NCI-H1436 treated with DMSO at 0.1 percent for 48 hours (cell line): Measurements from ENCODE around the gene NBPF15.
"Not testable (repeated sequence)": the region's sequence is repeated elsewhere in the genome, so short reads cannot be mapped to it uniquely, and the experiment has no call there.

Source experiments
- DNase-seq: peaks from one replicate; lab custom pipeline; 2025; lab: John Stamatoyannopoulos, UW

Gene NBPF15

GRCh38 chr1:144461136-144461759 is at the start of gene NBPF15:
NBPF15 (minus strand) TSS chr1:144461669; CDS start chr1:144440003, 21,666 bp downstream.
- DNase-seq: not testable (repeated sequence)

DNA sequence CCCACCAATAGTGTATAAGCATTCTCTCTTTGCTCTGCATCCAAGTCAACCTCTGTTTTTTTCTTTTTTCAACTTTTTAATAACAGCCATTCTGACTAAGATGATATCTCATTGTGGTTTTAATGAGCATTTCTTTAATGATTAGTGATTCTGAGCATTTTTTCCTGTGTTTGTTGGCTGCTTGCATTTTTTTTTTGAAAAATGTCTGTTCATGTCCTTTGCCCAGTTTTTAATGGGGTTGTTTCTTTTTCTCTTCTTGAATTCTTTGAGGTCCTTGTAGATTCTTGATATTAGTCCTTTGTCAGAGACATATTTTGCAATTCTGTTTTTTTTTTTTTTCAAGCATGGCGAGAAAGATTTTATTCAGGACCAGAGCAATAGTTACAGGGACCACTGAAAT is 35.0 kb upstream of the NBPF15 start:
- not testable (repeated sequence) for DNase-seq

DNA sequence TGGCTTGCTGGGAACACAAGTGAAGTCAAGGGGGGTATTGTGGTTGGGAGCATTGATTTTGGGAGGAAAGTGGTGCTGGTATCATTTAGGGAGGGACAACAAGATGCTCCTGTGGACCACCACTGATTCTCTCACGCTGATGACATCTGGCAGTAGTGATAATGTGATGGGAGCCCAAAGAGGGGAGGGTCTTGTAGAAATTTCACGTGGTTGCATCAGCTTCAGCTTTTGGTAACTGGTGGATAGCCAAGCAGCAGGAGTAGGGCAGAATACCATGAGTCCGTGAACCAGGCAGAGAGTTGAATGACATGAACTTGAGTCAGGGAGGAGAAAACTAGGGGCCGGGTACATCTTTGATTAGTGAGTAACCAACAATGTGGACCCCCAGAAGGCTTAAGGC is 32.7 kb upstream of the NBPF15 start:
- not testable (repeated sequence) for DNase-seq

DNA sequence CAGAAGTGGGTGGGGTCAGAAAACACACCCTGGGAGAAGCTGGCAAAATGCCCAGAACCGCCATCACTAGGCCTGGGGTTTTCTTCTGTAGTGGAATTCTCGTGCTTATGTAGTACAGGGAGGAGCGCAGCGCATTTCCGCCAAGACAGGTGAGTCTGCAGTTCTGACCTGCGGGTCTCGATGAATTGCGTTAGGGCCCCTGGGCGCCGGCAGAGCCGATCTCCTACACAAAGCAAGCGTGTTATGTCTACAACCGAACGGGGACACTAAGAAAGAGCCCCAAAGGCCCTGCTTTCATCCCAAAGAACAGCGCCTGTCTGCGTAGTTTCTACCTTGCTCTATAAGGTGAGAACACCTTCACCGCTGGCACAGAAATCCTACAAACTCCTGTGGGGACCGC is 28.9 kb upstream of the NBPF15 start:
- not testable (repeated sequence) for DNase-seq

DNA sequence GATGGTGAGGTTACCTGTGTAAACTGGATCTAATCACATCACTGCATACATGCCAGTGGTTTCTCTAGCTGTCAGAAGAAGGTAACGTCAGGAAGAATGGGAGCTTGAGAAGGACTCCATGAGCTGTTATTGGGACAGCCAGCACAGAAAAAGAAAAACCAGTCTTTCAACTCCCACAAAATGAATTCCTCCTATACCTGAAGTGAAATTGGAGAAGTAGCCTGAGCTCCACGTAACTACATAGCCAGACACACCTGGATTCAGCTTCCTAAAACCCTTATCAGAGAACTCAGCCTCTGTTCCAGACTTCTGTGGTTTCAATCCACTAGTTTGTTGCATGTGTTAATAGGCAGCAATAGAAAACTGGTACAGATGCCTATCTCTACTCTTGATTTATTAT is 25.5 kb upstream of the NBPF15 start:
- DNase-seq: not testable (repeated sequence)

DNA sequence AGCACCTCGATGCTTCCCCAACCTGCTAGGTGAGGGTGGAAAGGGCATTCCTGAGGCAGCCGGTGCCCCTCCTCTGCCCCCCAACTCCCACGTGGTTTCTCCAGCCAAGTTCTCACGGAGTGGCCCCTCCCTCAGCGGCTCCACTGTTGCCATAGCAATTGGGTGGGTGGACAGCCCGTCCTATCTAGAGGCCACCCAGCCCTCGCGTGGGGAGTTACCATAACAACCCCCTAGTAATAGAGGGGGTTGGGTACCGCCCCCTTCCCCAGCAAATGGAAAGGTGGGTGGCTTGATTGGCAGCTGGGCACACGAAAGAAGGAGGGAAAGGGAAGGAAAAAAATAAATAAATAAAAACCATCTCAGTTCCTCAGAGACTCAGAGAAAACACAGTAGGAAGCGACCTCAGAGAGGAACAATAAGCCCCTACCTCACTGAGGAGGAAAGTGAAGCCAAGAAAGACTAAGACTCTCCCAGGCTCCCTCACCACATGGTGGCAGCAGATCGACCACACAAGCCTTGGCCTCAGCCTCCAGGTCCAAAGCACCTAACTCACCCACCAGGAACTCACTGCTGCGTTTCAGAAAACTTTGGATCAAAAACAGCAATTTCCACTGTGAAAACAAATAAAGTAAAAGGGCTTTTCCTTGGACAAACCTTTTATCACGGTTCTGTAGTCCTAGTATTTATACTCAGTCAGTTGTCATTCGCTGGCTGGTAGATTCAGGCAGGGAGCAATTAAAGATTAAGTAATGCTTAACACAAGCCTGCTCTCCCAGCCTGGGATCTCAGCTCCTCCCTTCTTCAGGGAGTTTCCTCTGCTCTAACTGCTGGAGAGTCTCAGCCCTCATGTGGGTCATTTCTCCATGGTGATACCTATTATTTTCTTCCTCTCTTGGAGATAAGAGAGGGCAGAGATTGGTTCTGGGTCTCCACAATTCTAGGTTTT is 23.9 kb upstream of the NBPF15 start:
- not testable (repeated sequence) for DNase-seq

DNA sequence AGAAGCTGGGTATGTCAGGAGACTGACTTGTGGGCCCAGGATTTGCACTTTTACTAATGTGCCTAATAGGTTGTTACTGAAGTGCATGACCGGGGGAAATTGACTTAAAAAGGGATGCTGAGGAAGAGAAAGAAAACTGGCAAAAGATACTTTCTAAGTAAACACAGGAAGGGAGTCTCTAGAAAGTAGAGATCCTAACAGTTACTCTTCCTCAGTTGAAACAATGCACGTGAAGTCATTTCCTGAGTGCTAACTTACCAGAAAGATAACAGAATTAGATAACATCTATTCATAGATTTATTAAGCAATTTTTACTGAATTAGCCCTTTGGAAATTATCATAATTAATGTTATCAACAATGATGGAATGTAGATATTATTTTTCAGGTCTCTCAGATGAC is 12.4 kb upstream of the NBPF15 start:
- DNase-seq: not testable (repeated sequence)

DNA sequence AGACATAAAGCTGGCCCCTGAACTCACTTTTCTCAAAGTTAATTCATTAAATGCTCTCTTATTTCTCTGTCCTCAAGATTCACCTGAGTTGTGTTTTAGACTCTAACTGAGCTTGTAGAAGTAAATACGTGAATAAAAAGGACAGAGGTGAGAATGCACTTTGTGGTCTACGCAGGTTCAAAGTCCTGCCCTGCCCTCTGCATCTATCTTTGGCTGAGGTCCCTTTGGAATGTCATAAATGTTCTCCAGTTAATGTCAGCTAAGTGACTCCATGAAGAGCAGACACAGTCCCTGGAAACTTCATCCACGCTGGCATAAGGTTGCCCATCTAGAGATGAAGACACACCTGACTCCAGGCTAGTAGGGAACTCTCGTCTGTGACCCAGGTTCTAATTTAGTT is 10.0 kb upstream of the NBPF15 start:
- not testable (repeated sequence) for DNase-seq

DNA sequence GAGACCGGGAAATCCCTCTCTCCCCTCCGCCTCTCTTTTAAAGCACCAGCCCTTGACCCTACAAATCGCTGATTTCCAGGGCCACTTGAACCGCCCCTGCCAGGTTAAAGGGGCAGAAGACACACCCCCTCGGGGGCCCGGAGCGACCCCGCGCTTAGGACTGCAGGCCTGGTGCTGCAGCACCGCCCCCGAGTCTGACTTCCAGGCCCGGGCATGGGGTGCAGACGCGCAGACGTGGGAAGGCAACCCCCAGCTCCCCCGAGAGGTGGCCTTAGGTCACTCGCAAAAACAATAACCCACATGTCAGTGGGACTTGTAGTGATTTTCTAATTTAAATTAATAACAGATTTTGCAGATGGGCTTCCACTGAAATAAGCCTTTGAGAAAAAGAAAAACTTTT is 309 bp upstream of the NBPF15 start:
- not testable (repeated sequence) for DNase-seq

DNA sequence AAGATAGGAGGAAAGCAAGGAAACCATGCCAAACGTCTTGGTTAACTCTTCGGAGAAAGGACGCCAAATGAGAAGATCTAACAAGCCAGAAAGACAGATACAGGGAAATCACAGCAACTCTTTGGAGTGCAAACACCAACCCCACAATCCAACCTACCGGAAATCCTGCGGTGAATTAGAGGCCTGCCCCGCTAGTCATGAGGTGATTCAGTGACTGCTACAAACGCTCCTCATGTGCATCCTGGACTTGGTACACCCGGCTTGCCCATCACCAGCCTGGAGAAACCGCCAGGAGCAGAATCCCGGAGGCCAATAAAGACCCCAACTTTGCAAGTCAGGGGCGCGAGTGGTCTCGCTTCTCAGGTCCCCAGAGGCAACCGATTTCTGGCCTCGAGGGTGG is 783 bp downstream of the NBPF15 start:
- DNase-seq: not testable (repeated sequence)

DNA sequence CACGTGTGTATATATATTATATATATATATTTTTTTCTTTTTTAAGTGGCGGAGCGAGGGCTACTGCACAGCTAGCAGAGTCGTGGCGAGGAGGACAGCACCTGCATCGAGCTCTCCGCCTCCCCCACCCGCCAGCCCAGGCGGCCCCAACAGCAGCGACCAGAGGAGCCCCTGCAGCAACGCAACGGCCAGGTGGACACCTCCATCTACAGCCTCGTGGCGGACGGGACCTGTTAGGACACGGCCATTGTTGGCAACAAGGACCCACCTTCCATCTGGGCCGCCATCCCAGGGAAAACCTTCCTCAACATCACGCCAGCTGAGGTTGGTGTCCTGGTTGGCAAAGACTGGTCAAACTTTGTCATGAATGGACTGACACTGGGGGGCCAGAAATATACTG is 19.1 kb downstream of the NBPF15 start:
- DNase-seq: not testable (repeated sequence)

DNA sequence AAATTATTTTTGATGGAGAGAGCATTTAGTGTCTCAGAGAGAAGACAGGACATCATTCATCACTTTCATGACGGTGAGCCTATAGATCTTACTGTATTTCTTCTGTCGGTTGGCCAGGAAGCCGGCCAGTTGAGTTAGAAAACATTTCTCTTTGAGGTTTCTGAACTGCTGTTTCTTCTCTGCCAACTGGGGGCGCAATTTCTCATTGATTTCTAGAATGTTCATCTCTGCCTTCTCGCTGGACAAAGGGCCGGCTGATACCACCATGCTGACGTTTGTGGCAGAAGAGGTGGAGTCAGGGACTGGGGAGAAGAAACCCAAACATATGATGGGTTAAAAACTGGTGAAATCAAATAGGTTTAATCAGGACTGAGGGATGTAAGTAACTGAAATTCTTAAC is 21.7 kb downstream of the NBPF15 start:
- not testable (repeated sequence) for DNase-seq

GRCh38 chr1:144418891-144419694 is 42.4 kb downstream of the NBPF15 start:
- not testable (repeated sequence) for DNase-seq

- not testable (repeated sequence) for DNase-seq
Observed at GRCh38 chr1:144413404-144414118, 47.9 kb downstream of the NBPF15 start.

- peak; percentile 14 for DNase-seq
Observed at GRCh38 chr1:144412491-144413403, 48.7 kb downstream of the NBPF15 start.

DNA sequence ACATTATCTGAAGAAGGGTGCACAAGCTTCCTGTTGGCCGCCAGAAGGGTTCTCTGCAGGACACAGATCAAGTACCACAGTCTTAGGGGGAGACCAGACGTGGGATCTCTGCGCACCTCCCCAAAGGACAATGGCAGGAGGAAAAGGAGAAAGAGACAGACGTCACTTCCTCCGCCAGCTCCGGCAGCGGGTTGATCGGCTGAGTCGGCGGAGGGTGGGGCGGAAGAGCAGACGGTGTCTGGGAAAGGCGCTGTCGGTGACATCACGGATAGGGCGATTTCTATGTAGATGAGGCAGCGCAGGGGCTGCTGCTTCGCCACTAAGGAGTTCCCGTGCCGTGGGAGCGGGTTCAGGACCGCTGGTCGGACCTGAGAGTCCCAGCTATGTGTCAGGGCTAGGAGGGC is 49.4 kb downstream of the NBPF15 start:
- DNase-seq: not testable (repeated sequence)

DNA sequence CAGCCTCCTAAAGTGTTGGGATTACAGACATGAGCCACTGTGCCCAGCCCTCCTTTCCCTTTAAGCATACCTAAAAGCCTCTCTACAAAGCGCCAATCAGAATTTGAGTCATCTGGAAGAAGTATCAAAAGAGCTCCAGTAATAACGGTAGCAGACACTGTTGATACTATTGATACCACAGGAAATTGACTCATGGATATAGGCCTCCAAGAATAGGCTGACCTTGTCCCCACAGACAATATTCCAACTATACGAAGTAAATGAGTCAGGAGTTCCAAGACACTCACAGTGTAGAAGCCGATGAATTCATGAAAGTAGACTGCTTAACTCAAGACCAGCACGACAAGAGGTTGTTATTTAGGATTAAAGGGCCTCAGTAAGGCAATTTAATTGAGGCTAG is 58.7 kb downstream of the NBPF15 start:
- not testable (repeated sequence) for DNase-seq

DNA sequence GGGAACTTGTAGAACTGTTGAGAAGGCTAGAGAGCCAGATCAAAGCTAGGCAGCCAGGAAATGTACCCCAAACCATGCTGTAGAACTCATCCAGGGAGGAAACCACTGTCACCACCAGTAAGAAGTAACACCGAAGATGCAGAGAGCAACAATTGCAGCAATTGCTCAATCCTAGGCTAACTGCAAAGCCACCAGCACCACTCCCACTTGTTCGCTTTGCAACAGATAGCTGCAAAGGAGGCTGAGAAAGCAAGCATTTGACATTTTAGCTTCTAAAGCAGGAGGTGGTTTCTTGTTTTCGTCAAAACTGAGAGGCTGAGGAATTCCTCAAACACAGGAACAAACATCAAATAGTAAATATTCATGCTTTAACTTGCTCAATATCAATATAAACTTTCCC is 89.8 kb downstream of the NBPF15 start:
- DNase-seq: not testable (repeated sequence)
